Activated CD4-positive, alpha-beta T cell treated with anti-CD3 and anti-CD28 coated beads, Interleukin-10, Interleukin-2, amounts not matched to agents 100 ng/mL and 50 ng/mL, durations not matched to agents 16 hours and 8 hours (primary cell): ENCODE measurements around the gene ZDHHC14.
A peak's percentile ranks its signal among the peaks of the same experiment; 100 is the strongest.
"Not testable (repeated sequence)": the region's sequence is repeated elsewhere in the genome, so short reads cannot be mapped to it uniquely, and the experiment has no call there.

ENCODE experiments used
- DNase-seq: peaks from one replicate; pipeline ENCODE4 v3.0.0-alpha.2; 2020

ZDHHC14 gene

DNA sequence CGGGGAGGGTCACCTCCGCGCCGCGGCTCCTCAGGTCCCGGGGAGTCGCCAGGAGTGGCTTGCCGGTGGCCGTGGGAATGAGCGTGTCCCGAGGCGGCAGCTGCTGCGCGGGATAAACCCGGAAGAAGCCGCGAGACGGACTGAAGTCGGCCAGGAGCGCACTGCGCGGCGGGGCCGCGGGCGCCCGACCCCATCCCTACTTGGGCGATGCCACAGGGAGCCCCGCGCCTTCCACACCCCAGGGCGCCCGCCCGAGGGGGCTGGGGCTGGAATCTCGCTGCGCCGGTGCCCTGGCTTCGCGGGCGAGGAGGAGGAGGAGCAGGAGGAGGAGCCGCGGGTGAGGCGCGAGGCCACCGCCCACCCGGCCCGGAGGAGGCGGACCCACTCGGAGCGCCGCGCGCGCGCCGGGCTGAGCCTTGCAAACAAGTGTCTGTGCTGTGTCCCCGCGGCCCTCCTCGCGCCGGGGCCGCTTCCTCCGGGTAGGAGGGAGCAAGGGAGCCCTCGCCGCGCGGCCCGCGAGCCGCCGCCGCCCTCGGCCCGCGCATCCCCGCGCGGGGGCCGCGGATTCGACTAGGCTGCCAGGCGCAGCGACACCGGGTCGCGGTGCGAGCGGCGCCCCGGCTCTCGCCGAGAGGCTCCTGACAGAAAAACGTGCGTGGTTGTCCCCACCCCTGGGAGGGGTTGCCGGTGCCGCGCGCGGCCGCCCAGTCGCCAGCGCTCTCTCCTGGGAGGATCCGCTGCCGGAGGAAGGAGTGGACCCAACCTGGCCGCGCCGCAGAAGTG lies at the start of gene ZDHHC14:
Gene ZDHHC14, plus strand, starts transcription at position 412 of the 783 bp plus-strand sequence.
- DNase-seq = peak; percentile 94

DNA sequence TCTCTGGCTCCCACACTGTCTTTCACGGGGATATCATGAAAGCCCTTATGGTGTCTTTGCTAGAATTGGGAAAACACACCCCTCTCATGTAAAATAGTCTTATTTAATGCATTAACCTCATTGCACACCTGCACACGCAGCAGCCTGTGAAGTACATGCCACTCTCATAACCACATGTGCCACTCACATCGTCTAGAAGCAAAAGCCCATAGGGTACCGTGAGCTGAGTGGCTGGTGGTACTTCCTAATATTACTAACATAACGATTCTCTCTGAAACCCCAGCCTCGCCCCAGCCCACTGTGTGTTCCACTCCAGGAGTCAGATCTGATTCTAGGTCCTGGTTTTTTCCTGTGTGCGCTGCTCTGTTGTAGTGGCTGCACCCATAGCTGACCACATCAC lies 48.2 kb upstream of the ZDHHC14 start:
- no peak for DNase-seq

- DNase-seq = no peak
Observed at GRCh38 chr6:157333537-157333936, 47.5 kb upstream of the ZDHHC14 start.

- DNase-seq = no peak
Observed at GRCh38 chr6:157333956-157334355, 47.0 kb upstream of the ZDHHC14 start.

DNA sequence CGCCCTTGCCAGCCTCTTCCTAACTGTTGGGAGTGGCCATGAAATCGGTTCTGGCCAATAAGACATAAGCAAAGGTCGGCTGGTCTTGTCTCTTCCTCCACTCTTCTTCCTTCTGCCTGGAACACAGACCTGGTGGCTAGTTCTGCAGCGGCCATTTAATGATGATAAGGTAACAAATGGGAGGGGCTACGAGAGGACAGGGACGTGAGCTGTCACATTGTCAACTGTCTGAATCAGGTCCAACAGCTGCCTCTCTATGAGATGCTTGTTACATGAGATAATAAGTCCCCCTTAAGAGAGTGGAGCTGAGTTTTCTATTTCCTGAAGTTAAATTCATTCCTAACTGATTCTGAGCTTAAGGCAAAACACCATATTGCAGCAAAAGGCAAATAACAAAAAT lies 45.2 kb upstream of the ZDHHC14 start:
- no peak for DNase-seq

GRCh38 chr6:157337276-157337675 lies 43.7 kb upstream of the ZDHHC14 start:
- DNase-seq = not testable (repeated sequence)

DNA sequence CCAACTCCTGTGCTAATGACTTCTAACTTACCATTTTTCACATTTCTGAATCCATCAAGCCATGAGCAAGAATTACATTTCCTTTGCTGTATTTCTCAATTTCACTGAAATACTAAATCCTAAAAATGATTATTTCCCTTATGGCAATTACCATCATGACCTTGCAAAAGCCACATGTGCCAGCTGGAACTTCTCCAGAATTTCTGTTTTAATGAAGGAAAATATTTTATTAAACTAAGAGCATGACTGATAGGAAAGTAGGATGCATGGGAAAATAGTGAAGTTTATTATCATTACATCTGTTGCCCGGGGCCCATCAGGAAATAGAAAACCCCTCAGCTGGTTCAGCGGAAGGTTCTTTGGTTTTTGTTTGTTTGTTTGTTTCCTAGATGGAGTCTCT lies 43.2 kb upstream of the ZDHHC14 start:
- no peak for DNase-seq

GRCh38 chr6:157339432-157339831 lies 41.6 kb upstream of the ZDHHC14 start:
- DNase-seq = no peak

GRCh38 chr6:157343732-157344131 lies 37.3 kb upstream of the ZDHHC14 start:
- DNase-seq = no peak

GRCh38 chr6:157346373-157346772 lies 34.6 kb upstream of the ZDHHC14 start:
- DNase-seq = no peak

DNA sequence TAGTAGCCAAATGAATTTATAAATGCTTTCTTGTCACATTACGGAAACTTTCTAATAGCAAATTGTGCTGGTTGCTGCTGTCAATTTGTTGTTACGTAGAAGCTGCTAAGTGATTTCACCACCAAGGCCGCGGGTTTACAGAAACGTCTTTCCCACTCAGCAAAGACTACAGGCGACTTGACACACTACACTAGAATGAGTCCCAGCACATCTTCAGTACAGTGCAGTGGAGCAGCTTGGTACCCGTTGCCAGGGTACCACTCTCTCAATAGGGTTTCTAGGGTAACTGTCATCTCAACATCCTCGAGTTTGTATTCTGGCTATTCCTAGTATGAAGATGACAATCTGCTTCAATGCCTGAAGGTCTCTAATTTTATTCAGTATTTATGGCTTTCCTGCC lies 22.7 kb upstream of the ZDHHC14 start:
- no peak for DNase-seq

DNA sequence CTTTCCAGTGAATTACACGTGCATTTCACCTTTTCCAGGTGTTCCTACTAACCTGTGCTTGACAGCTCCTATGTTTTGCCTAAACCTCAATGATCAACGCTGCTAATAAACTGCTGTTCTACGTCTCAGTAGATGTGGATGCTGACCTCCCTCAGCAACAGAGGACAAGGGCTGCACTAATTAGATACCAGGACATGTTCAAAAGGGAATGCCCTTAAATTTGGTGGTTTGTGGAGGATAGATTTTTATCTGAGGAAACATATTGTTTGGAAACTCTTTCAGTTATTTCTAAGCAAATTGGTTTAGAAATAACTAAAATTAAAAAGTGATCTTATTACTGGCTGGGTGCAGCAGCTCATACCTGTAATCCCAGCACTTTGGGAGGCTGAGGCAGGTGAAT lies 19.1 kb upstream of the ZDHHC14 start:
- DNase-seq = no peak

DNA sequence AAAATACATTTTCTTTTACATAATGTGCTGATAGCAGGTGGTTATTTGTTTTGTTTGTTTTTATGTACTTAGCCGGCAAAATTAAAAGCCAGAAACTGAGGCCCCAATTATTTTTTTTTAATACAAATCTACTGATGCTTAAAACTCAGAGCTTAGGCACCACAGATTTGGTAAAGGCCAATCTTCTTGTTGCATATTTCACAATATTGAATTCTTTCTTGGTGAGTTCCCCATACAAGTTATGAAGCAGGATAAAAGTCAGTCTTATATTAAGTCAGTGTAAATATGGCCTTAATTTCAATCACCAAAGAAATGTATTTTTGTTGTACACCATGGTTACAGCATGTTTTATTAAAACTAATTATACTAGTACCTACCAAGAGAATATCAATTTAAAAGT lies 16.3 kb upstream of the ZDHHC14 start:
- DNase-seq = no peak

GRCh38 chr6:157366648-157367047 lies 14.3 kb upstream of the ZDHHC14 start:
- no peak for DNase-seq

DNA sequence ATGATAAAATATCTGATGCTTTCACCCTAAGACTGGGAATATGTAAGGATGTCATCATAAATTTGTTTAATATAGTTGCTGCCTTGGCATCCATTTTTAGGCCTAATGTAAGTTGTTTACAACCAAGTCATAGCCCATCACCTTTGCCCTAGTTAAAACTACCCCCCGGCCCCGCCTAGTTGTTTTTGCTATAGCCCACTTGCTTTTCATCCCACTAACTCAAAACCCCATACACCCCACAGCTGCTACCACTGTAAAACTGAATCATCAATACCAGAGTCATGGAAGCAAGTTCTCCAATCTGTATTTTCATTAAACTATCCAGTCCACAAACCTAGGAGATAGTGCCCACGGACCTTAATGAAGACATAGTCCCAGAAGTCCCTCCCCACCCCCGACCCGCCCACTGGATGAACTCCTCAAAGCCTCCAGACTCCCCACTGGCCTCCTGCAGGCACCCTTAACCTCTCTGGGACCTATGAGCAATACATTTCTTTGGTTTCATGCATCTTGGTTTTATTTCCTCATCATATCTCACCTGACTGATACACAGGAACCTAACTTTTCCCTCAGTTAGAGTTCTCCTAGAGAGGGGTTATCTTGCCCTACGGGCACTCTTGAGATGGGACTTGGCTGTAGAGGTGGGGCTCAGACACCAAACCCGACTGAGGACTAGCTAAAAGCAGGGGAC lies 12.5 kb upstream of the ZDHHC14 start:
- DNase-seq = no peak

DNA sequence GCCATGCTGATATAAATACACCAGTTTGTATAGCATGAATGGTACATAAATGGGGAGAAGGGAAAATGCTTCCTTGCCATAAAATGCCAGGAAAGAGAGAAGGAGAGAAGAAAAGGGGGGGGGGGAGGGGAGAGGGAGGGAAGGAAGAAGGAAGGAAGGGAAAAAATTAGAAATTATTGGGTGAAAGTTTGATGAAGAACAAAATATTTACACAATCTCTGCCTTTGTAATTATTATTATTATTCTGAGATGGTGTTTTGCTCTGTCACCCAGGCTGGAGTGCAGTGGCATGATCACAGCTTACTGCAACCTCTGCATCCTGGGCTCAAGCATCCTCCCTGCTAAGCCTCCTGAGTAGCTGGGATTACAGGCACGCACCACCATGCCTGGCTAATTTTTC lies 10.2 kb upstream of the ZDHHC14 start:
- DNase-seq = no peak

GRCh38 chr6:157372501-157373280 lies 8.3 kb upstream of the ZDHHC14 start:
- no peak for DNase-seq

DNA sequence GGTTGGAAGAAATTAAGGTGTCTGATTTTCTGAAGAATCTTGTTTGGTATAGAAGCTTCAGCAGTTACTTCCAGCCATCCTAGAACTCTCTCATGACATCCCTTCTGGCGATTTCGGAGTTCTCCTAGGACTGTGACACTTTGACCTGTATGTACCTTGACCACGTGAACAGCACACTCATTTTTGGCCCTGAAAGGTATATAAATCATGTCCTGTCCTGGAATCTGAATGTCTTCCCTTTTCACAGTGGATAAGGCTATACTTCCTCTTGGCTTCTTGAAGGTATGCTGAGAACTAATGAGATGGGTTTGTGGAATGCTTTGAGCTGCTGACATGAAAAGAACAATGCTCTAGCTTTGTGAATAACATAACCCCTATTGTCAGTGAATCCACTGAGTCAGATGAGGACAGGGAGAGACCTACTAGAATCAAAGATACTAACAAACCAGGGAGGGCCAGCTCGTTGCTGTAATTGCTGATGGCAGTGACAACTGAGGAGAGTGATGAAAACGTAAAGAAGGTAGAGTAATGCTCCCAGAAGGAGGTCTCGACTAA lies 6.0 kb upstream of the ZDHHC14 start:
- no peak for DNase-seq

DNA sequence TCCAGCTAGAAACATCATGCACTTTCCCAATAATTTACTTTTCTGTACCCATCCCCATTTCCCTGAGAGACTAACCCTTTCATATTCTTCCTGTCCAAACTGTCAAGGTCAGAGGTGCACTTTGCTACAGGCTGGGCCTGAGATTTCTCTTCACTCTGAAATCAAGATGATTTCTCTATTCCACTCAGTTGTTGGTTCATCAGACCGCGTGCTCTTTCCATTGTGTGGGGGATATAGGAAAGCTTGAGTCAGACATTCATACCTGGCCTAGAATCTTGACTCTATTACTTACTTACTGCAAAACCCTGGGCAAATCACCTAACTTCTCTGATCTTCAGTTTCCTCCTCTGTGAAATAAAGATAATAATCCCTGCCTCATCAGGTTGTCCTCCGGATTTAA lies 4.7 kb upstream of the ZDHHC14 start:
- DNase-seq = no peak

DNA sequence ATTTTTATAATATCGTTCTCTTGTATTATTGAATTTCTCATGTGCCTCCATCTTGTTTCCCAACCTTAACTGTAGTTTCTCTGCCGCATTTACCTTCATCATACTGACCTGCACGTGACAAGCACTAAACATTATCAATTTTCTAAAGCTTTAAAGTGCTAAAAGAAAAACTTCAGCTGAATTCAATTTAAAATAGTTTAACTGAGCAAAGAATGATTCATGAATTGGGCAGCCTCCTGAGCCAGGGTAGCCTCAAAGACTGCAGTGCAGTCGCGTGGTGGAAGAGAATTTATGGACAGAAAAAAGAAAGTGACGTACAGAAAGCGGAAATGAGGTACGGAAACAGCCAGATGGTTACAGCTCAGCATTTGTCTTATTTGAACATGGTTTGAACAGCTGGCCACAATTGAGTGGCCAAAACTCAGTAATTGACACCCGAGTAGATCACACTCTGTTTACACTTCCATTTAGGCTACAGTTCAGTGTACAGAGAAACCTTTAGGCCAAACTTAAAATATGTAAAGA lies 4.2 kb upstream of the ZDHHC14 start:
- DNase-seq = no peak

- DNase-seq = peak; percentile 95
Observed at GRCh38 chr6:157379656-157380457, 1.1 kb upstream of the ZDHHC14 start.

DNA sequence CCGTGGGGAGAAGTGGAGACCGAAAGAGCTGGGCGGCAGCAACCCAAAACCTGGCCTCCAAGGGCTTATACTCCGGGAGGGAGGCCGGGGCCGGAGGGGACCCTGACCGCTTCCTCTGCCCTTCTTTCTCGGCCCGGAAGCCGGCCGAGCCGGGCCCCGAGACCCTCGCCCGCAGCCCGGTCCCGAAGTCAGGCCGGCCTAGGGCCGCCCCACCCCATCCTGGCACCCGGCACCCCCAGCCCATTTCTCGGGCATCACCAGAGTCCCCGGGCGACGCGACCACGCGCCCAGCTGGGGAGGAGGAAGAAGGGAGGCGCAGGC lies 572 bp upstream of the ZDHHC14 start:
- no peak for DNase-seq
